ENCODE results near the gene PTPRK. TPM values are rescaled to one million over a fixed set of nuclear protein-coding genes. Genes with fewer than 3 reads are reported as not detected.

PTPRK gene
- total RNA-seq, 2 experiments from 2014 or later, result not detected

- ChIA-PET CTCF (ENCODE audit: unreplicated experiment) (interaction anchor here (0.6 kb wide), 1 partner anchor 38 kb away, joined by 4 read pairs; no protein-coding TSS in a partner anchor), POLR2A (no interaction called here)
- TF ChIP-seq CTCF (conservative IDR thresholded peaks at IDR 0.05; ENCODE audit: low read length) (no peak), EZH2phosphoT487 (IDR thresholded peaks at IDR 0.05; ENCODE audit: borderline replicate concordance, low read depth, low read length) (no peak)
- Histone ChIP-seq H4K20me1 (ENCODE audit: insufficient read depth, low read length) (no peaks in the 10 kb centered on the region), H3K27ac (ENCODE audit: low read depth, low read length, poor library complexity, severe bottlenecking) (no peak overlapping the region), H3K4me1 (ENCODE audit: insufficient read depth, low read length, poor library complexity, severe bottlenecking) (no peaks in the 10 kb centered on the region), H3K36me3 (ENCODE audit: insufficient read depth, low read length) (no peaks in the 10 kb centered on the region), H3K4me3 (ENCODE audit: low read depth, low read length, poor library complexity, severe bottlenecking) (no peak overlapping the region), H3K4me2 (ENCODE audit: low read length) (no peak overlapping the region), H2AFZ (ENCODE audit: low read length) (no peak overlapping the region), H3K9me2 (ENCODE audit: insufficient read depth, low read length) (no peaks in the 10 kb centered on the region), H3K79me2 (ENCODE audit: insufficient read depth, low read depth, low read length) (no peaks in the 10 kb centered on the region), H3K9me3 (ENCODE audit: low read length) (no peaks in the 10 kb centered on the region)
- no TSS peak for BruUV-seq (replicated peaks)
- intact Hi-C loops (cut with micrococcal nuclease; ENCODE audit: unreplicated experiment), result no loop called here
- no peak for DNase-seq (ENCODE audit: low spot score)
Observed at GRCh38 chr6:128172752-128173682, 347.4 kb downstream of the PTPRK start.

GRCh38 chr6:128172081-128172480 is 348.3 kb downstream of the PTPRK start:
- CTCF ChIA-PET (ENCODE audit: unreplicated experiment), result no interaction called here
- Histone ChIP-seq H3K4me1 (ENCODE audit: insufficient read depth, low read length, poor library complexity, severe bottlenecking) (no peaks in the 10 kb centered on the region), H3K36me3 (ENCODE audit: insufficient read depth, low read length) (no peaks in the 10 kb centered on the region), H3K4me3 (ENCODE audit: low read depth, low read length, poor library complexity, severe bottlenecking) (no peak overlapping the region), H2AFZ (ENCODE audit: low read length) (no peak overlapping the region), H4K20me1 (ENCODE audit: insufficient read depth, low read length) (no peaks in the 10 kb centered on the region), H3K4me2 (ENCODE audit: low read length) (no peak overlapping the region), H3K9me3 (ENCODE audit: low read length) (no peaks in the 10 kb centered on the region), H3K79me2 (ENCODE audit: insufficient read depth, low read depth, low read length) (no peaks in the 10 kb centered on the region), H3K9me2 (ENCODE audit: insufficient read depth, low read length) (no peaks in the 10 kb centered on the region), H3K27ac (ENCODE audit: low read depth, low read length, poor library complexity, severe bottlenecking) (no peak overlapping the region)
- TF ChIP-seq EZH2phosphoT487 (IDR thresholded peaks at IDR 0.05; ENCODE audit: borderline replicate concordance, low read depth, low read length) (no peak), CTCF (conservative IDR thresholded peaks at IDR 0.05; ENCODE audit: low read length) (no peak)
- BruUV-seq (replicated peaks), result no TSS peak
- no peak for DNase-seq (ENCODE audit: low spot score)
- intact Hi-C loops (cut with micrococcal nuclease; ENCODE audit: unreplicated experiment), result no loop called here
- POLR2A ChIA-PET, result no interaction called here

- no TSS peak for BruUV-seq (replicated peaks)
- Histone ChIP-seq H3K4me2 (ENCODE audit: low read length) (no peak overlapping the region), H3K36me3 (ENCODE audit: insufficient read depth, low read length) (no peaks in the 10 kb centered on the region), H2AFZ (ENCODE audit: low read length) (no peak overlapping the region), H3K4me1 (ENCODE audit: insufficient read depth, low read length, poor library complexity, severe bottlenecking) (no peaks in the 10 kb centered on the region), H3K9me2 (ENCODE audit: insufficient read depth, low read length) (no peaks in the 10 kb centered on the region), H3K9me3 (ENCODE audit: low read length) (no peaks in the 10 kb centered on the region), H3K79me2 (ENCODE audit: insufficient read depth, low read depth, low read length) (no peaks in the 10 kb centered on the region), H3K4me3 (ENCODE audit: low read depth, low read length, poor library complexity, severe bottlenecking) (no peak overlapping the region), H3K27ac (ENCODE audit: low read depth, low read length, poor library complexity, severe bottlenecking) (no peak overlapping the region), H4K20me1 (ENCODE audit: insufficient read depth, low read length) (no peaks in the 10 kb centered on the region)
- DNase-seq (ENCODE audit: low spot score), result no peak
- POLR2A ChIA-PET, result interaction anchor here (0.6 kb wide), 1 partner anchor 61 kb away, joined by 4 read pairs; no protein-coding TSS in a partner anchor
- CTCF ChIA-PET (ENCODE audit: unreplicated experiment), result no interaction called here
- TF ChIP-seq CTCF (conservative IDR thresholded peaks at IDR 0.05; ENCODE audit: low read length) (no peak), EZH2phosphoT487 (IDR thresholded peaks at IDR 0.05; ENCODE audit: borderline replicate concordance, low read depth, low read length) (no peak)
- intact Hi-C loops (cut with micrococcal nuclease; ENCODE audit: unreplicated experiment), result no loop called here
Observed at GRCh38 chr6:128171182-128171581, 349.2 kb downstream of the PTPRK start.
